ENCODE data around the gene NHLRC1. TPM values are rescaled to one million over a fixed set of nuclear protein-coding genes. Genes with fewer than 3 reads are reported as not detected.

Gene NHLRC1
- total RNA-seq, result 2.3 TPM
- long read RNA-seq, transcript NHLRC1-201 (1 exons, 2,248 nt), result major isoform, 6 of 6 reads
- long read RNA-seq, partial matches to known transcripts, result 0 of 6 reads
- long read RNA-seq, other reads (novel, unspliced or antisense), result 0 of 6 reads

GRCh38 chr6:18122128-18123093, at the start of gene NHLRC1:
TSS of gene NHLRC1 (minus strand) at chr6:18122677. CDS start at chr6:18122606, 71 bp downstream.
- H3K9me3 ChIP-seq, result no peaks in the 10 kb centered on the region
- H3K27me3 ChIP-seq, result no peaks in the 10 kb centered on the region
- peak; percentile 96 for DNase-seq
- ATAC-seq, result peak; percentile 100
- H3K36me3 ChIP-seq, result no peaks in the 10 kb centered on the region
- peak within 1 kb of the TSS; percentile 62 for H3K4me3 ChIP-seq
- TF ChIP-seq, protein P1, sequence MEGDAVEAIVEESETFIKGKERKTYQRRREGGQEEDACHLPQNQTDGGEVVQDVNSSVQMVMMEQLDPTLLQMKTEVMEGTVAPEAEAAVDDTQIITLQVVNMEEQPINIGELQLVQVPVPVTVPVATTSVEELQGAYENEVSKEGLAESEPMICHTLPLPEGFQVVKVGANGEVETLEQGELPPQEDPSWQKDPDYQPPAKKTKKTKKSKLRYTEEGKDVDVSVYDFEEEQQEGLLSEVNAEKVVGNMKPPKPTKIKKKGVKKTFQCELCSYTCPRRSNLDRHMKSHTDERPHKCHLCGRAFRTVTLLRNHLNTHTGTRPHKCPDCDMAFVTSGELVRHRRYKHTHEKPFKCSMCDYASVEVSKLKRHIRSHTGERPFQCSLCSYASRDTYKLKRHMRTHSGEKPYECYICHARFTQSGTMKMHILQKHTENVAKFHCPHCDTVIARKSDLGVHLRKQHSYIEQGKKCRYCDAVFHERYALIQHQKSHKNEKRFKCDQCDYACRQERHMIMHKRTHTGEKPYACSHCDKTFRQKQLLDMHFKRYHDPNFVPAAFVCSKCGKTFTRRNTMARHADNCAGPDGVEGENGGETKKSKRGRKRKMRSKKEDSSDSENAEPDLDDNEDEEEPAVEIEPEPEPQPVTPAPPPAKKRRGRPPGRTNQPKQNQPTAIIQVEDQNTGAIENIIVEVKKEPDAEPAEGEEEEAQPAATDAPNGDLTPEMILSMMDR (IDR thresholded peaks at IDR 0.05), result peak; percentile 92
- peak within 1 kb of the TSS; percentile 79 for H3K27ac ChIP-seq
- intact Hi-C loops (cut with DNase I), result no loop called here
- H3K4me1 ChIP-seq, result peaks cover 7% of the 10 kb centered on the region

- intact Hi-C loops (cut with DNase I), result no loop called here
- TF ChIP-seq, protein P1 (IDR thresholded peaks at IDR 0.05), result no peak
- peak; percentile 56 for ATAC-seq
- H3K4me3 ChIP-seq, result no peak overlapping the region
- H3K36me3 ChIP-seq, result peaks cover 33% of the 10 kb centered on the region
- H3K4me1 ChIP-seq, result no peaks in the 10 kb centered on the region
- no peak for DNase-seq
- peaks cover 5% of the 10 kb centered on the region for H3K9me3 ChIP-seq
- H3K27me3 ChIP-seq, result no peaks in the 10 kb centered on the region
- peak overlapping the region; percentile 33 for H3K27ac ChIP-seq
These were observed 49.4 kb upstream of the NHLRC1 start for GRCh38 chr6:18171871-18172270.

GRCh38 chr6:18168264-18168663, 45.8 kb upstream of the NHLRC1 start:
- no peak for ATAC-seq
- Histone ChIP-seq H3K27ac (no peak overlapping the region), H3K27me3 (no peaks in the 10 kb centered on the region), H3K4me3 (no peak overlapping the region), H3K4me1 (no peaks in the 10 kb centered on the region), H3K9me3 (peaks cover 5% of the 10 kb centered on the region), H3K36me3 (peaks cover 54% of the 10 kb centered on the region)
- intact Hi-C loops (cut with DNase I), result no loop called here
- TF ChIP-seq, protein P1 (IDR thresholded peaks at IDR 0.05), result no peak
- no peak for DNase-seq

DNA sequence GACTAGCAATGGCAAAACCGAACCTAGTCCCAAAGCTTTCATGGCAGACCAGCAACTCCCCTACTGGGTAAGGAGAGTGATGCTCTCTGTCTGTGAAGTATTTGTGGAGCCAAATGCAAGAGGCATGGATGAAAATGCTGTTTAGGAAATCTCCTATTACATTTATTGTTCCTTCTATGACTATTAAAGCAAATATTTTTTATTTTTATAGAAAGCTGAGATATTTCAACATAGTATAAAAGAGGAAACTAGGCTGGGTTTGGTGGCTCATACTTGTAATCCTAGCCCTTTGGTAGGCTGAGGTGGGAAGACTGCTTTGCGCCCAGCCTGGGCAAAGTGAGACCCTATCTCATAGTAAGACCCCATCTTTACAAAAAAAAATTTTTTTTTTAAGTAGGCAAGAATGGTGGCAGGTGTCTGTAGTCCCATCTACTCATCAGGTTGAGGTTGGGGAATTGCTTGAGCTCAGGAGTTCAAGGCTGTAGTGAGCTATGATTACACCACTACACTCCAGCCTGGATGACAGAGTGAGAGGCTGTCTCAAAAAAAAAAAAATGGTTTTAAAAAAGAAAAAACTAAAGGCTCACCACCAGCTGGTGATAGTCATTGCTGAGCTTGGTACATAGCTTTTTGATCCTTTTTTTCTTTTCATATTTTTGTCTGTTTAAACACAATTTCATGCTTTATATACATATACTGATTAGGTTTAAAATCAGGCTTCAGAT, 44.0 kb upstream of the NHLRC1 start:
- Histone ChIP-seq H3K4me3 (no peak overlapping the region), H3K4me1 (no peaks in the 10 kb centered on the region), H3K27ac (no peak overlapping the region), H3K36me3 (peaks cover 70% of the 10 kb centered on the region), H3K9me3 (peaks cover 5% of the 10 kb centered on the region), H3K27me3 (no peaks in the 10 kb centered on the region)
- peak; percentile 68 for ATAC-seq
- TF ChIP-seq, protein P1 (IDR thresholded peaks at IDR 0.05), result no peak
- DNase-seq, result no peak
- intact Hi-C loops (cut with DNase I), result no loop called here

DNA sequence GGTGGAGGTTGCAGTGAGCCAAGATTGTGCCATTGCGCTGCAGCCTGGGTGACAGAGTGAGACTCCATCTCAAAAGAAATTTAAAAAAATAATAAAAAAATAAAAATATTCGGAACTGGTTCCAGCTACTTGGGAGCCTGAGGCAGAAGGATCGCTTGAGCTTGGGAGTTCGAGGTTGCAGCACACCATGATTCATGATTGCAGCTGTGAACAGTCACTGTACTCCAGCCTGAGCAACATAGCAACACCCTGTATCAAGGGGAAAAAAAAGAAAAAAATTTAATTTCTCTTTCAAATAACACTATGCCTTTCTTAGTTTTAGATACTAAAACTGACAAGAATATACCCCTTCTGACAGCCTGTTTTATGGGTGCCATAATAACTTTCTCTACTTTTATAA, 43.3 kb upstream of the NHLRC1 start:
- peaks cover 73% of the 10 kb centered on the region for H3K36me3 ChIP-seq
- H3K27ac ChIP-seq, result no peak overlapping the region
- no peaks in the 10 kb centered on the region for H3K4me1 ChIP-seq
- no peak for DNase-seq
- TF ChIP-seq, protein P1 (IDR thresholded peaks at IDR 0.05), result no peak
- H3K9me3 ChIP-seq, result peaks cover 5% of the 10 kb centered on the region
- ATAC-seq, result no peak
- intact Hi-C loops (cut with DNase I), result no loop called here
- no peaks in the 10 kb centered on the region for H3K27me3 ChIP-seq
- H3K4me3 ChIP-seq, result no peak overlapping the region
